CD4-positive, alpha-beta T cell treated with Interleukin-6 at 100 ng/mL for 8 hours (primary cell): Measurements from ENCODE around the gene TENT4A.

Source experiments
- DNase-seq: peaks from one replicate; pipeline ENCODE4 v3.0.0-alpha.2; 2020; ENCODE audit warnings: mixed read lengths, low spot score

TENT4A gene

DNA sequence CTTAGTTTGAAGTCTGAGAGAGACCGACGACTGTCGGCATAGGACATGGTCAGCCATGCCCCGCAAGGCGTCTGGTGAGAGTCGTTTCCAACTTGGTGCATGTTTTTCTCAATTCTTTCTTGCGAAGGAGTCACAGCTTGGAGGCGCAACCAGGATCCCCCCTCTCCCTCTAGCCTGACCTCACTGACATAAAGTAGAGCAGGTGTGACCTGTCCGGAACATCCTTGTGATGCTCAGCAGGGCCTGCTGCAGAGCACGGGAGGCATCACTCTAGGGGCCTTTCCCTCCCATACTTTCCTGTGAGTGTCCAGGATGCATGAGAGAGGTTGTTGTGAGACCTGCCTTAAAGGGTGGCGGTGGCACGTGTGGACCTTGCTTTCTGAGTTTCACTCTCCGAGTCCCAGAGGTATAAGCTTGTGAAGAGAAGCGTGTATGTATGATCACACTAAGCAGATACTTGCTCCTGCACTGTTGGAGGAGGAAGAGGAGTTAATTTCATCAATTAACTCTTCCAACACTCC is 5.0 kb downstream of the TENT4A start:
- DNase-seq: no peak

DNA sequence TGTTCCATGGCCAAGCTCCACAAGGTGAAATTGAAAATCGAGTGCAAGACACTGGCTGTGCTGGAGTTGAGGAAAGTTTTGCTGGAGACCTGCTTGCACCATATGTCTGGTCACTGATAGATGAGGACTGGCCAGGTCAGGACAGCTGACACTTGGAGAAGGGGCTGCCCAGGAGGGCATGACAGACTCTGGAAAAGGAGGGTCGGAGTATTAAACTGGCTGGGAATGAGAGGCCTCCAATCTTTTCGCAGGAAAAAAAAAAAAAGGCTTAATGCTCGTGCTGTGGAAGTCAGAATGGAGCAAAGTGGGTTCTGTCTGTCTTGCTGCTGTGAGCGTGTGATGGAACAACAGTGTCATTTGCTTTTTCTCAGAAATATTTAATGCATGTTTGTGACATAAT is 5.5 kb downstream of the TENT4A start:
- DNase-seq: no peak

DNA sequence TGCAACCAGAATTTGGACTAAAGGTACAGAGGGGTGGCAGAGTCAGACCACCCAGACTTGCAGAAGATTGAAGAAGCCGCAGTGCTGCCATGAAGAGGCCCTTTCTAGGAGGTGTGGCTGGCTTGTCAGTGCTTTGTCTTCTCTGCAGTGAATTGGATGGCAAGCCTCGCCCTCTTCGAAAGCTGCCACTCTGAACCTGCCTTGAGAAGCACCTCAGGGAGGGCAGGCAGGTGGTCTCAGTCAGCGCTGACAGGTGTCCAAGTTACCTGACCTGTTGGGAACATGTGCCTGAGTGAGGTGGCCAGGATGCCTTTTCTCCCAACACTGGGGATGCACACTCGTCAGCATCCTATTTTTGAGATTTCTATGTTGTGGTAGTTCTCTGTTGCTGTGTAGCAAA is 6.2 kb downstream of the TENT4A start:
- no peak for DNase-seq

DNA sequence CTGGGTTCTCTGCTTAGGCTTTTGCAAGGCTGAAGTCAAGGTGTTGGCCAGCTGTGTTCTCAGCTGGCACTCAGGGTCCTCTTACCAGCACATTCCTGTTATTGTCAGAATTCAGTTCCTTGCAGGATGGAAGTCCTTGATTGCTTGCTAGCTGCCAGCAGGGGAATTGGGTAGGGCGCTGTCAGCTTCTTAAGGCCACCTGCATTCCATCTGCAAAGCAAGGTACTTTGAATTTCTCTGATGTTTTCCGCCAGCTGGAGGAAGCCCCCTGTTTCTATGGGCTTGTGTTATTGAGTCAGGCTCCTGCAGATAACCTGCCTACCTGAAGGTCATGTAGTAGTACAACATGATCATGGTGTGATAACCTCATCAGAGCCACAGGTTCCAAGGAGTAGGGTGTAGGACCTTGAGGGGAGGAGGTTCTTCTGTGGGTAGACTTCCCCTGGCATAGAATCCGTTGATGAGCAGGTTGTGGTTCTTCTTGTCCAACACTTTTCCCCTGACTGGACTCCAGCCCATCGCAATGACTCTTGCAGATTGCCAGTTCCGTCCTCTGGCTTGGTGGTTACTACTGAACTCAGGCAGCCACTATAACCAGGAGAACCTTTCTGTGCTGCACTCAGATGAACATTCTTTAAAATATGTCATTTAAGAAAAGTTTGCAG is 6.8 kb downstream of the TENT4A start:
- no peak for DNase-seq

DNA sequence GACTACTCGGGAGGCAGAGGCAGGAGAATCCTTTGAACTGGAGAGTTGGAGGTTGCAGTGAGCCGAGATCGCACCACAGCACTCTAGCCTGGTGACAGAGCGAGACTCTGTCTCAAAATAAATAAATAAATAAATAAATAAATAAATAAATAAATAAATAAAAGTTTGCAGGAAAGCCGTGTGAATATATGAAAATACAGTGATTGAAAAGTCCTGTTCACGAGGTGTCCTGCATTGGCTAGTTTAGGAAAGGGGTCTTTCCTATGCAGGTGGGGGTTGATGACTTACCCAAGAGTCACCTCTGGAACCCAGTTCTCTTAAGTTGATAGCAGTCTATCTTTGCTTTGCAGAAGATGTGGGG is 7.3 kb downstream of the TENT4A start:
- DNase-seq: no peak

GRCh38 chr5:6721442-6721841 is 8.2 kb downstream of the TENT4A start:
- DNase-seq: no peak

- no peak for DNase-seq
Measured at GRCh38 chr5:6722015-6722414, 8.8 kb downstream of the TENT4A start.

GRCh38 chr5:6723122-6723815 is 10.0 kb downstream of the TENT4A start:
- no peak for DNase-seq

DNA sequence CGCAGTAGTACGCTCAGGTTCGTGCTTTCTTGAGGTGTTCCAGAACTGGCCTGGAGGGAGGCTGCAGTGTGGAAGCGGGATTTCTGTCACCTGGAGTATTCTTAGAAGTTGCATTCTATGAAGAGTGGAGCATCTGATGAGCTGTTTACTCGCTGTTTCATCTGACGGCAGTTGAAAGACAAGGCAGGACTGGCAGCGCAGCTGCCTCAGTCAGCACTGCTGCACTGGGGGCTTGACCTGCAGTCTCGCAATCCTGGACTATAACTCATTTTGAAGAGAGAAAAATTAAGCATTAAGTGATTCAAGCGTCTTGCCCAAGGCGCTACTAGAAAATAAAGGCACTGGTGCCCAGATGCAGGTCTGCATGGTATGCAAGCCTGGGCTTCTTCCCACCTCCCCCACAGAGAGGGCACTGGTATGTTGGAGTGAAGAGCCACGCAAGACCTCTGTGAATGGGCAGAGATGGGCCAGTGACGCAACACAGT is 10.6 kb downstream of the TENT4A start:
- no peak for DNase-seq

DNA sequence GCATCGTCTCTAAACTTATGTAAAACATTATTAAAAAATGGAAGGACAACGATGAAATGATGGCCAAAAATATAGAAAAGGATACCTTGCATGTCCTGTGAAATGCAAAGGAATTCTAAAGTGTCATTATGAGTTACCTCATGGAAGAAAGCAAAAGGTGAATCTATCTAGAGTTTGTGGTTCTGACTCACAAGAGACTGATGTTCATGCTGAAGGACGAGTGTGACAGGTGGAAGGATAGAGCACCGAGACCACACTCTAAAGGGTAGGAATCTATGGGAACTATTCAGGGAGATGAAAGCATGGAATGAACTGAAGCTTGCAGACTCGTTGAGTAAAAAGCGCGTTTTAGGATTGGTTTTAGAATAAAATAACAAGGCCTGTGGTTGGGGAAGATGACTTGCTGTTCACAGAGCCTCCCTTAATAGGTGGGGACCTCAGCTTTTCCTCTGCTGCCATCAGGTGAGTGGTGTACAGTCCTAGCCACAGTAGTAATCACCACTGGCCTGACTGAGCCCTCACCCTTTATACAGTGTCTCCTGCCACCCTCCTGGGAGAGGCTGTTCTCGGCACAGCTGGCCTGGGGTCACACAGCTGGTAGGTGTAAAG is 11.2 kb downstream of the TENT4A start:
- DNase-seq: no peak

DNA sequence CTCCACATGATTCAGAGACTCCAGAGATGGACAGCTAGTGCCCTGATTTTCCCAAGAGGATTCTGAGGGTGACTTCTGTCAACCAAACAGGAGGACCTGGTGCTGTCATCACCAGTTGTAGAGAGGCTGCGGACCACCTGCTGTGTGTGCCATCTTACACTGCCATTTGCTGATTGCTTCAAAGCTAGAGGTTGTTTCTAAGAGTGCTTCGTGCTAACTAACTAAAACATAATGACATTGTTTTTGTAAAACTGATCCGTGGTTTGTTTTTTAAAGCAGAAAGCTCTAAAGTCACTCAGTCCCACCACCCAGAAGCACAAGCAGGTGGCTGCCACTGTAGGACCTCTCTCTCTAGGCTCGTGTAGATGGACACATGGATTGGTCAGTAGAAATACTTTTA is 12.2 kb downstream of the TENT4A start:
- no peak for DNase-seq

DNA sequence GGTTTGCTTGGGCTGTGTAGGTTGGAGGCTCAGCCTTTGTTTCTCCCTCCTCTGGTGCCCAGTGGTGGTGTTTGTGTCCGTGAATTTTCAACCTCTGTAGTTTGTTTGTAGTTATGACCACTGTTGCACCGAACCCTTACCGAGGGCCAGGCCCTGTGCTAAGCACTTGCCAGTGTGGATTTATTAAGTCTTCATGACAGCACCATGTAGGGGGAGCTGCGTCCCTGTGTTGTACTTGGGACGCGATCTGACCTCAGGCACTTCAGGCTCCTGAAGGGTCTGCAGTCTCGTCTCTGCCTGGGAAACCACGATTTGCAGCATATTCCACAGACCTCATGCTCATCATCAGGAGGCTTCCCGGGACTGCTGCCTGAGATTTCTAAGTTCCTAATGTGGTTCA is 12.8 kb downstream of the TENT4A start:
- no peak for DNase-seq

DNA sequence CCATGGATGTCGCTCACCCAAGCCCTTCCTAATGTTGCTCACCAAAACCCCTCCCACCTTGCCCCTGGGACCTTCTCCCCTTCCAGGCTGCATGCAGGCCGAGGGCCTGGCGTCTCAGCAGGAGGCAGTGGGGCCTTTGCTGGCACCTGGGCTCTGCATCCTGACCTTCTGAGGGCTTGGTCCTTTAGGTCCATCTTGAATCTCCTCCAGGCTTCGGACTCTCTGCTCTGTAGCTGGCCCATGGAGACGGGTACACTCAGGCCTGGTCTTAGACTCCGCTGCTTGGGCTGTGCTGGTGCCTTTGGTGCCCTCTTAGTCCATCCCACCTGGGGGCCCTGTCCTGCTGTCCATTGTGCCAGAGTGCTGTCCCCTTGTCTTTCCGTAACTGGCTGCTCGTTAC is 14.0 kb downstream of the TENT4A start:
- no peak for DNase-seq

DNA sequence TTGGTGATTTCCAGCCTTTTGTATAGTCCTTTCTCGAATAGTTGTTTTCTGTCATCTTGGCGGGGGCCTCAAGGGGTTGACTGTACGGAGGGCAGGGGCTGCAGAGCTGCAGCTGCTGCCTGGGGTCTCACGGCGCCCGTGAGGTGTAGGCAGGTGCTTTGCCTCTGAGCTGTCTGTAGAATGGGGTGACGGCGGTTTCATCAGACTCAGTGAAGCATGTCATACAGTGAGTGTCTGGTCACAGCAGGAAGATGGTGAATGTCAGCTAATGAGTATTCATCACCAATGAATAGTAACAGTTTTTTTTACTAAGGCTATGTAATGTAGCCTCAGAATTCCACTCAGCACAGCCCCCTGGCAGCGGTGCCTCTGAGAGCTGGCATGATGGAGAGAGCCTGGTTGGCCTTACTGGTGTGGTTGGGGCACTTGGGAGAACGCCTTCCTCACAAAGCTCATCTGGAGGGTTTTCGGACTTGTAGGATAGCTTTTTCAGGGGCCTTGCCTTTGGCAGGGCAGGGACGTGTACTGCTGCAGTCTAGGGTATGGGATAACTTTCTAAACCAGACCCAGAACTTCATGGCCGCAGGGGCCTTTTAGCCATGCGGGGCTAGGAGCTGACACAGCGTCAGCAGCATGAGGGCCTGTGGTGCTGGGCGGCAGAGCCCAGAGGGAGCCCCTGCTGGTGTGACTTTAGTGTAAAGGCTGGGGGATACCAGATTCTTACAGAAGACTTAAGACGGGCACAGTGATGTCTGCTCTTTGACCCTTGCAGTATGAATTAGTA is 15.0 kb downstream of the TENT4A start:
- no peak for DNase-seq

GRCh38 chr5:6728795-6729183 is 15.6 kb downstream of the TENT4A start:
- no peak for DNase-seq

DNA sequence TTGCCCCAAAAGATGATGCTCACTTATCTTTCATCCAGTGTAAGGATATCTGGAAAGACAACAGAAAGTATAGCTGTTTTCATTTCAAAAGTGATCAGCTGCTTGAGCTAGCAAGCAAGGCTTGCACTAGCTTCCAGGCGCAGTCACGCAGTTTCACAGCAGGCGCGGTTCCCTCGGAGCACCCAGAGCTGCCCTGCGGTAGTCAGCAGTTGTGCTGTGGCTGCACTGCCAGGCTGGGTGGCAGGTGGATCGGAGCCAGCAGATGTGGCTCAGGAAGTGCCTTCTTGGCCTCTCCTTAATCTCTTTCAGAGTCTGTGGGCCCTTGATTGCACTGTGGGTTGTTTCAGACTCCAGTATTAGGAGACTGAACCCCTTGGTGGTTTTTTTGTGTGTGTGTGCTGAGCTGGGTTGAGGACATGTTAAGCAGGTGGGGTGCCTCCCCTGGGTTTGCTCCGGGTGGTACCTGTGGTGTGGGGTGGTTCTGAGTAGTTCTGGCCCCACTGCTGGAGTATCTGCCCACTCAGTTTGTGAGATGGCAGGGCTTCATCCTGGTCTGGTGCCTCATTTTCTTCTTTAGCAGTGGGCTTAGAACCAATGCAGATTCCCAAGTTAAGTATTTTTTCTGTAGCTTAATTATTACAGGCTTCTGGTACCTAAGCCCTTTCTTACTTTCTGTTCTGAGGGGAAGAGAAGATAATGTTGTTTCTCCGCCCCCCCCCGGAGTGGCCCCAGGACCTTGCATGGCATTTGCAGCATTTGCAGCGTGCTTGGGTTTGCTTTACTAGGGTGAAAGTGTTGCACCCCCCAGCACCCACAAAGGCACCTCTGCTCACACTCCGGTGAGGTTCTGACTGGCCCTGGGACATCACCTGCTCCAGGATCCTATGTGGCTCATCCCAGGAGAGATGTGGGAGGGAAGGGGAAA is 16.4 kb downstream of the TENT4A start:
- peak; percentile 38 for DNase-seq

- no peak for DNase-seq
Measured at GRCh38 chr5:6730407-6730806, 17.2 kb downstream of the TENT4A start.

GRCh38 chr5:6730807-6731206 is 17.6 kb downstream of the TENT4A start:
- no peak for DNase-seq

GRCh38 chr5:6731465-6732237 is 18.4 kb downstream of the TENT4A start:
- no peak for DNase-seq

DNA sequence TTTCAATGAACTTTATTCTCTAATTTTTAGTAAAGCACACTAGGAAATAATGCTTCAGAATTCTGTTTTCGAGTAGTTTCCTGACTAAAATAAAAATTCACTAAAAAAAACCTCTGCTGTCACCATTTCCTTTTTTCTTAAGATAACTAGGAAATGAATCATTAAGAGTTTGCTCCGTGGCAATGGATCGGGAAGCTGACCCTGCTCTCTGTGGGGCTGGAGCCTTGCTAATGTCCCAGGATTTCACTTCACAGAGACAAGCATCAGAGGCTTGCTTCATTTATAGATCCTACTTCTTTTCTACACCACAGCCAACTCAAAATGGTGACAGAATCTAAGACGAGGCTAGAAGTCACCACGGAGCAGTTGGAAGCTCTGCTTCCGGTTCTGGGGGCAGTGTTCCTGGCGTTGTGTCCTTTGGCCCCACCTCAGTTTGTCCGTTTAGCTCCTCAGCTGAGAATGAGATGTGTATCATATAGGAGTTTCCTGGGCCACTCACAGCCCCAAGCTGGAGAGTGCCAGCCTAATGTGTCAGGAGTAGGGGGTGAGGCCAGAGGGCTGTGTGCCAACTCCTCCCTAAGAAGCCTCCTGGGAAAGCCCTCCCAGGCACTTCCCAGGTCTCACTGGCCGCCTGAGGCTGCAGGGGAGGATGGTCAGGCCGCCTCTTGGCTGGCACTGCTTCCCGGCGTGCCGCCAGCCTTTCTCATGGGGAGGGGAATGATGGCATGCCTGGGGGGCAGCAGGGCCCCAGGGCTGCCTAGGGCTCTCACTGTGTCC is 19.6 kb downstream of the TENT4A start:
- no peak for DNase-seq
